ENCODE measurements around the gene OR4C6.

DNA sequence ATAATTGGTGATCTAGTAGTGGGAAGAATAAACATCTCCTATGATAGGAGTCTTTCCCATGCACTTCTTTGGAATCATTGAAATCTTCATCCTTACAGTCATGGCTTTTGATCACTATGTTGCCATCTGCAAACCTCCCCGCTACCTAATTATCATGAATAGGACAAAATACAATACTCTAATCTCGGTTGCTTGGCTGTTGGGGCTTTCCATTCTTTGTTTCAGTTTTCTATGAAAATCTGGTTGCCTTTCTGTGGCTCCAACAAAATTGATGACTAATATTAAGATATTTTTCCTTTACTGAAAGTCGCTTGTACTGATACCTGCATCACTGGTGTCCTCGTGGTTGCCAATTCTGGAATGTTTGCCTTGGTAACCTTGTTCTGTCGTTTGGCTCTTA, 11.9 kb downstream of the OR4C6 start:
- no peak for TF ChIP-seq CTCF (IDR thresholded peaks at IDR 0.05)
- no peak for TF ChIP-seq POLR2A (IDR thresholded peaks at IDR 0.05)

All from vagina (tissue), 2 donors.